GM11168 (cell line): ENCODE results near the gene DPEP2NB.
"Not testable (repeated sequence)": the region's sequence is repeated elsewhere in the genome, so short reads cannot be mapped to it uniquely, and the experiment has no call there.

Source experiments
- in situ Hi-C: fragments of 300-500 bp; cut with MboI; formaldehyde crosslinking; loops from one replicate; pipeline ENCODE4 v1.12.0; 2022; ENCODE audit warnings: low sequenced_read_pairs; ENCODE audit not compliant: unreplicated experiment

DPEP2NB gene

GRCh38 chr16:68019167-68019680, 3.5 kb upstream of the DPEP2NB start:
- in situ Hi-C loops, result no loop called here

GRCh38 chr16:68013440-68013839, 2.3 kb downstream of the DPEP2NB start:
- in situ Hi-C loops, result no loop called here

- in situ Hi-C loops, result not testable (repeated sequence)
These were observed 5.8 kb downstream of the DPEP2NB start for GRCh38 chr16:68009872-68010271.

- in situ Hi-C loops, result no loop called here
These were observed 6.5 kb downstream of the DPEP2NB start for GRCh38 chr16:68009157-68009735.

GRCh38 chr16:68005786-68006286, 9.9 kb downstream of the DPEP2NB start:
- in situ Hi-C loops, result no loop called here

GRCh38 chr16:68005211-68005610, 10.5 kb downstream of the DPEP2NB start:
- in situ Hi-C loops, result no loop called here

- in situ Hi-C loops, result loop anchor here (5.0 kb wide), 1 partner anchor 39 kb away; no protein-coding TSS in a partner anchor
These were observed 12.7 kb downstream of the DPEP2NB start for GRCh38 chr16:68003031-68003430.

- in situ Hi-C loops, result loop anchor here (5.0 kb wide), 1 partner anchor 42 kb away; no protein-coding TSS in a partner anchor
These were observed 15.3 kb downstream of the DPEP2NB start for GRCh38 chr16:68000450-68000849.

- in situ Hi-C loops, result loop anchor here (5.0 kb wide), 1 partner anchor 42 kb away; no protein-coding TSS in a partner anchor
These were observed 15.7 kb downstream of the DPEP2NB start for GRCh38 chr16:67999985-68000384.

GRCh38 chr16:67998779-67999688, 16.7 kb downstream of the DPEP2NB start, which contains the start of gene DPEP2:
Gene DPEP2 (minus strand): TSS chr16:67999484. CDS start chr16:67993212, 6,272 bp downstream.
- in situ Hi-C loops, result not testable (repeated sequence)

GRCh38 chr16:67998231-67998778, 17.4 kb downstream of the DPEP2NB start:
- in situ Hi-C loops, result not testable (repeated sequence)

GRCh38 chr16:67996666-67997065, 19.0 kb downstream of the DPEP2NB start:
- in situ Hi-C loops, result no loop called here

GRCh38 chr16:67995423-67995822, 20.3 kb downstream of the DPEP2NB start:
- in situ Hi-C loops, result no loop called here

- in situ Hi-C loops, result not testable (repeated sequence)
These were observed 21.7 kb downstream of the DPEP2NB start for GRCh38 chr16:67994040-67994408.

- in situ Hi-C loops, result no loop called here
These were observed 22.3 kb downstream of the DPEP2NB start for GRCh38 chr16:67993207-67994039.

GRCh38 chr16:67992661-67993206, 23.0 kb downstream of the DPEP2NB start:
- in situ Hi-C loops, result no loop called here

GRCh38 chr16:67990018-67990386, 25.7 kb downstream of the DPEP2NB start:
- in situ Hi-C loops, result no loop called here

- in situ Hi-C loops, result no loop called here
These were observed 26.2 kb downstream of the DPEP2NB start for GRCh38 chr16:67989322-67990017.

- in situ Hi-C loops, result no loop called here
These were observed 27.0 kb downstream of the DPEP2NB start for GRCh38 chr16:67988675-67989074.
